HT1080 (cell line): ENCODE results near the gene POU3F1. TPM values are rescaled to one million over a fixed set of nuclear protein-coding genes. Genes with fewer than 3 reads are reported as not detected.

Source experiments
- DNase-seq: peaks from one replicate; pipeline ENCODE4 v3.0.0-alpha.2; 2015; ENCODE audit warnings: low read depth
- total RNA-seq: library from RNA; depleted of rRNA; stranded (reverse); fragments of >200 nt; shearing (Covaris generic); gene quantifications from 2 replicates; pipeline ENCODE4 v1.2.3, GENCODE V29; 2014

POU3F1 gene
- total RNA-seq, 1 experiment from 2014 or later: not detected

DNA sequence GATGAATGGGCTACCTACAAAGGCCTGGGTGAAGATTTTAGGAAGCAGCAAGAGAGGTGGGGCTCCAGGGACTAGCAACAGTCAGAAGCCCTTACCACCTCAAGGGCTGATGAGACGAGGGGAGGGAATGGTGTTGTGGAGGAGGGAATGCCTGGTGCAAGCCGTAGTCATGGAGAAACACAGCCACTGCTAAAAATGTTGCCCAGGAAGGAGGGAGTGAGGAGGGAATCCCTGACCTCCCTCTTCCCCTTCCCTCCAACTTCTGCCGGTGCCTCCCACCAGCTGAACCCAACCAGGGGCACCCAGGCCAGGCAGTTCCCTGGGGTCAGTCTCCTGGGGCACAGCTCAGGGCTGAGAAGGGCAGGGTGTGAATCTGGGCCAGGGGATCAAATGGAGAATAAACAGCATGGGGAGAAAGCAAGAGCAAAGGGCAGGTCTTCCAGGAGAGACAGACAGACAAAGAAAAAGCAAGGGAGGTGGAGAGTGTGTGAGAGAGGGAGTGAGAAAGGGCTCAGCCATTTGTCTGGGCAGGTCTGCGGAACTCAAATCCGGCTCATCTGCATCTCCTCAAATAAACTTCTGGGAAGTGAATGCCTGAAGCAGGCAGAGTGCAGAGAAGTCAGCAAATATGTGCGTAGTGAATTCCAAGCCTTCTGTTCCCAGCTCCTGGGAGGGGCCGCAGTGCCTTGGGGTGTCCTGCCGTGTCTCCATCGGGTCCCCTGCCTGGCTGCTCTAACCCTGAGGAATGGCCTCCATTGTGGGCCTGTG is 27.1 kb upstream of the POU3F1 start:
- DNase-seq: no peak

DNA sequence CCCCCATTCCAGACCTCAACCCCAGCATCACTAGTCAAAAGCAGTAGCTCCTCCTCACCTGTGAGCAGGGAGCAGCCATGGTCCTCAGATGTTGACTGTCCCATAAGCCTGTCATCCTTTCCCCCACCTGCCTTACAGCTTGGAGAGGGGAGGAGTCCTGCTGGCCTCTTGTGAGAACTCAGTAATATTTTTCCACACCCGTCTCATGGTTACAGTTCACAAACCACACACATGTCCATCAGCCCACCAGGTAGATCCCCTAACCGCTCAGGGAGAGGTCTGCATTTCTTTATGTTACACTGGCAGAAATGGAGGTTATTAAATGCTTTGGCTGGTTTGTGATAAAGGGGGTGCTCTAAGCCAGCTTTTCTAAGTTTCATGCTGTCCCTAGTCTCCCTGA is 26.3 kb upstream of the POU3F1 start:
- no peak for DNase-seq

- DNase-seq: peak; percentile 63
Measured at GRCh38 chr1:38071312-38072256, 25.0 kb upstream of the POU3F1 start.

GRCh38 chr1:38068980-38069340 is 22.4 kb upstream of the POU3F1 start:
- DNase-seq: no peak

- no peak for DNase-seq
Measured at GRCh38 chr1:38068220-38068979, 21.8 kb upstream of the POU3F1 start.

GRCh38 chr1:38064197-38064903 is 17.8 kb upstream of the POU3F1 start:
- peak; percentile 94 for DNase-seq

DNA sequence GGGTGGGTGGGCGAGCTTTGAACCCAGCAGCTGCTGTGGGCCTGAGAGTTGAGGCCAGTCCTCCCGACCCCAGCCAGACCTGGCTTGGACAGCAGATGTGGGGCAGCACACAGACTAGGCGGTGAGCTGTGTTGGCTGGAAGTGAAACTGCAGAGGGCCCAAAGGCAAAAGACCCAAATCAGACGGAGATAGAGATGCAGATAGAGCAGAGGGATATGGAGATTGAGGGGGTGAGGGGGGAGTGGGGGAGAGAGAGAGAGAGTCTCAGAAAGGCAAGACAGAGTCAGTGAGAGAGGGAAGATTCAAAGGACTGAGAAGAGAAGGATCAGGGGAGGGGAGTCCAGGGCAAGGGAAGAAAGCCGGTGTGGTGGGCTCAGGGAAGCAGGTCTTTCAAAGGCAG is 17.0 kb upstream of the POU3F1 start:
- DNase-seq: no peak

GRCh38 chr1:38062361-38063288 is 16.0 kb upstream of the POU3F1 start:
- no peak for DNase-seq

GRCh38 chr1:38061883-38062328 is 15.3 kb upstream of the POU3F1 start:
- no peak for DNase-seq

DNA sequence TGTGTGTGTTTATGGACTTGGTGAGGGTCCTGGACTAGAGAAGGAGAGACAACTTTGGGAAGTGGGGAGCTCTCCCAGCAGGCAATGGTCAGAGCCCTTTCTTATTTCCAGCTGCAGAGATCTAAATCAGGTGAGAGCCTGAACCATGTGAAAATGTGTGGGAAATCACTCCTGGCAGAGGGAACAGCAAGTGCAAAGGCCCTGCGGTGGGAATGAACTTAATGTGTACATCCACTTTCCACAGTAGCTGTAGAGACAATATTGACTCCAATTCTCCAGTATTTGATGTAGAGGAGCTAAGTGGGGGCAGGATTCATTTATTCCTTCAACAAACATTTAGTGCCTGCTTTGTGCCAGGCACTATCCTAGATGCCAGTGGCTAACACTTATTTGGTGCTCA is 14.7 kb upstream of the POU3F1 start:
- DNase-seq: no peak

- DNase-seq: no peak
Measured at GRCh38 chr1:38060498-38060897, 13.9 kb upstream of the POU3F1 start.

DNA sequence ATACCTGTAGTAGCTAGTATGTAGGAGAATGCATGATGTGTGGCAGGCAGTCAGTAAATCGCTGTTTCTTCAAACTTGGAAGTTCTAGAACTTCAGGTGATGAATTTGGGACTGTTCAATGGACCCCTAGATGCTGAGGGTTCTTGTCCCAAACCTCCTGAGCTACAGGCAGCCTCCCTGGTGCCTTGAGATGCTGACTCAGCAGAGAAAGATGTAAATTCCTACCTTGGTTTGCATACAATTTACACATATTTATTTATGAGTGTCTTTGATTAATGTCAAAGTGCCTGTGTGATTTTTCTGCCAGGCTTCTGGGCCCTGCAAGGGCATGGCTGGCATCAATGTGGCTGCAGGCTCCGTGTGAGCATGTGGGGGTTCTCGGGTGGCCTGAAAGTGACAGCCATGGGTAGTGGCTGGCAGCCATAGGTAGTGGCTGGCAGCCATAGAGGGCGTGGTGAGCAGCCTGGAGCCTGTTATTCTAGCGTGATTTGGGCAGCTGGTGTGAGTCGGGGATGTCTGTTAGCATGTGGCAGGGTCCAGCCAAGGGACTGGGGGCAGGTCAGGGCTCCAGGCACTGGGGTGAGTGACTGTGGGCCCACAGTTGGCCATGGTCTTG is 13.2 kb upstream of the POU3F1 start:
- DNase-seq: no peak

DNA sequence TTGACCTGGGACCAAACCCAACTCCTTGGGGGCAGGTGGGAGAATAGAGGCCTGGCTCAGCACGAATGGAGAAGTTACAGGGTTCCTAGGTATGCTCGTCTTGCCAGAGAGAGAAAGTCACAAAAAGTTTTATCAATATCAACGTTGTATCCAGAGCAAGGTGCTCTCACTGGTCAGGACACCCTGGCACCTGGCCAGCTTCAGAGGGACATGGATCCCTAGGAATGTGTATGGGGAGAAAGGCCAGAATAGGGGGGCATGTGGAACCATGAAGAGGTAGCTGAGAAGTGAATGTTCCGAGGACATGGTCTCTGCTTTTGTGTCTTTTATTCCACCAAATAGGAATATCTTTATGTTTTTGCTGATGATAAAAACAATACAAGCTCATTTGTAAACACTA is 9.4 kb upstream of the POU3F1 start:
- DNase-seq: no peak

DNA sequence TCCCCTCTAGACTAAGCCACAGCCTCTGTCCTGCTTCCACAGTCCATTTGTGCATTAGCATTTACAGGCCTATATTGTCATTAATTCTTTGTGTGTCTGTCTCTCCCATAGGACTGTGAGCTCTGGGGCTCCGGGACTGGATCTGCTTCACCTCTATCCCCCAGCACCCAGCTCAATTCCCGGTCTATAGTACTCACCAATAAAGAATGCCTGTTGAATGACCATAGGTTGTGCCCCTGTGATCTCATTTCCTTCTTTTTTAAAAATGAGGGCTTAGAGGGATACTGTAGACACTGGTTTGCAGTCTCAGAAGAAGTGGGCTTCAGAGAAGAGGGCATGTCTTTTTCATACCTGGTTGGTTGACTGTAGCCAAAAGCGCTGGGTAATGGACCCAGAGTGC is 8.8 kb upstream of the POU3F1 start:
- DNase-seq: peak; percentile 53

- no peak for DNase-seq
Measured at GRCh38 chr1:38053416-38054091, 7.0 kb upstream of the POU3F1 start.

DNA sequence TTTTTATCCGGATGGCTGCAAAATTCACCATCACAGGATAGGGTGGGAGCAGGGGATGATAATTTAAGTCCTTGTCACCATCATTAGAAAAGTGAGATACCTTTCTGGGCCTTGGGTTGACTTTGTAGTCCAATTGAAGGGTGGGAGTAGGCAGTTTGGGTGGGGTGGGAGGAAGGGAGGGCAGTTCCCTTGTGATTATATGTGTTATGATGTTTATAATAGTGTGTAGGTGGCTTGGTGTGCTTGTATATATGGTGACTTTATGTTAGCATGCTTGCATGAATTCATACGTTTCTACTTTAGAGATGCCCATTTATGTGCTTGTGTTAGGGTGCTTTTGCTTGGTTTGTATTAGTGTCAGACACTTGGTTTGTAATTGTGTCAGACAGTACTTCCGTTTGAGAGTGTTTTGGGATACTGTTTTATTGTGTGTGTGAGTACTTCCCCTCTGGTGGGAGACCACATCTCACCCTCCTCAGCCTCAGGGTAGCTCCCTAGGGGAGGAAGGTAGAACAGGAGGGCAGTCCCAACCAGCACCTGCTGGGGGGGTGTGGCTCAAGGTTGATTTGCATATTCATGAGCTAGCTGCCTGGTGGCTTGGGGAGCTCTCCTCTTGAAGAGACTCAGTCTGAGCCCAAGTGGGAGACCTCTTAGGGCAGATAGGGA is 6.3 kb upstream of the POU3F1 start:
- no peak for DNase-seq

DNA sequence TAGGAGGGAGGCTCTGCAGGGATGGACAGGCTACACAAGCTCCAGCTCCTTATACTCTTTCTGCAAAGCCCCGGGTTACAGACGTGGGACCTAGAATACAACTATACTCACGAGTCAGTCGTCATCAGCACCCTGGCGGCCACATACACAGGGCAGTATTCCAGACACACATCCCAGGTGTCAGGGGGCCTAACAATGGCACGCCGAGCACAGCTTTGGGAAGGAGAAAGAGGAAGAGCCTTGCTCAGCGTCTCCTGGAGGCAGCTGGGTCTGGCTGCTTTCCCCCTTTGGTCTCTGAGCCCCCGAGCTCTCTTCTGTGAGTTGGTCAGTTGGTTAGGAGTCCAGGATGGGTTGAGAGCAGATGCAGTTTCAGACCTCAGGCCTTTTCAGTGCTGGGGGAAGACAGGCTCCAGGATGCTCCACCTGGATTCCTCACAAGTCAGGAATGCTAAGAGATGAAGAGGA is 4.5 kb upstream of the POU3F1 start:
- DNase-seq: no peak

DNA sequence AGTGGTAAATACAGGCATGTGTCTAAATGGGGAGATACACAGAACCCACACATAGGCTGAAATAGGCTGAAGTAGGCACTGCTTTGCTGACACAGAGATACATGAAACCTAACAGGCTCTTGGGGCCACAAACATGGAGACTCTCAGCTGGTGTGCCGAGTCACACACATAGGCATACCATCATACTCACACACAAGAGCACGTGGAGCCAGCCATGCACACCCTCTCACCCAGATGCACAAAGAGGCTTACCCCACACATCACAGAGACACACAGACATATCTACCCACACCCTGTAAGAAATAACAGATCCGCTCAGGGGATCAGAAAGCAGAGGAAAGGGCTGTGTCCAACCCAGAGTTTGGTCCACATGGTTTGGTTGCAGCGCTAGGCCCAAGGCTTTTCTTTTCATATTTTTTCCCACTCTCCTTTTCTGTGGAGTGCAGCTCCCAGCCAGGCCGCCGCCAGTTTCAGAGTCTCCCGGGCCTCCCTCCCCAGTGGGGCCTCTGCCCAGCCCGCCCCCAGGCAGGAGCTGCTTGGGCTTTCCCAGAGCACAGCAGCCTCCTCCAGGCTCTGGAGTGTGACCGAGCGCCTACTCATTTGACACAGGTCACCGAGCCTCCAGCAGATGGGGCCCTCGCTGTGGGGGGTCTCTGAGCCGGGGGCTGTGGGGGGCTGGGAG is 3.9 kb upstream of the POU3F1 start:
- DNase-seq: no peak
